Endodermal cell (in vitro differentiated cells): Measurements from ENCODE around the gene GNA12. TPM values are rescaled to one million over a fixed set of nuclear protein-coding genes. Genes with fewer than 3 reads are reported as not detected.
A peak's percentile ranks its signal among the peaks of the same experiment; 100 is the strongest.

Source experiments
- DNase-seq: peaks from one replicate; pipeline ENCODE4 v3.0.0-alpha.2; 2017
- H3K27ac ChIP-seq: 2 replicates; pipeline ENCODE4 v1.5.1; 2013; ENCODE audit warnings: mild to moderate bottlenecking, low read depth, low read length, moderate library complexity
- H3K27me3 ChIP-seq: 2 replicates; pipeline ENCODE4 v1.6.1; 2013; ENCODE audit warnings: mild to moderate bottlenecking, low read length, moderate library complexity; ENCODE audit not compliant: insufficient read depth, control insufficient read depth, poor library complexity, severe bottlenecking
- H3K36me3 ChIP-seq: 2 replicates; pipeline ENCODE4 v1.7.0; 2013; ENCODE audit warnings: mild to moderate bottlenecking, low read length, moderate library complexity; ENCODE audit not compliant: control insufficient read depth, insufficient read depth
- H3K4me1 ChIP-seq: one replicate; pipeline ENCODE4 v1.7.0; 2013; ENCODE audit warnings: low read length; ENCODE audit not compliant: control insufficient read depth, insufficient read depth
- H3K4me3 ChIP-seq: 2 replicates; pipeline ENCODE4 v1.5.1; 2013; ENCODE audit warnings: mild to moderate bottlenecking, low read length, moderate library complexity
- H3K9ac ChIP-seq: 2 replicates; pipeline ENCODE4 v1.6.1; 2013; ENCODE audit warnings: mild to moderate bottlenecking, low read length, moderate library complexity; ENCODE audit not compliant: poor library complexity, severe bottlenecking; ENCODE audit errors: extremely low read depth
- H3K9me3 ChIP-seq: 2 replicates; pipeline ENCODE4 v1.6.1; 2013; ENCODE audit warnings: mild to moderate bottlenecking, low read length, moderate library complexity; ENCODE audit not compliant: control insufficient read depth
- H3K27ac Mint-ChIP-seq: 2 replicates; pipeline ENCODE4 v1.8.0; 2020; ENCODE audit warnings: mixed read lengths
- H3K27me3 Mint-ChIP-seq: 2 replicates; pipeline ENCODE4 v1.8.0; 2021; ENCODE audit warnings: mild to moderate bottlenecking, mixed read lengths; ENCODE audit not compliant: insufficient read depth
- H3K36me3 Mint-ChIP-seq: 2 replicates; pipeline ENCODE4 v1.8.0; 2020; ENCODE audit warnings: low read depth, mixed read lengths
- H3K4me1 Mint-ChIP-seq: 2 replicates; pipeline ENCODE4 v1.8.0; 2020; ENCODE audit warnings: mixed read lengths
- H3K4me3 Mint-ChIP-seq: 2 replicates; pipeline ENCODE4 v1.8.0; 2020; ENCODE audit warnings: mild to moderate bottlenecking, moderate library complexity, mixed read lengths
- H3K9me3 Mint-ChIP-seq: 2 replicates; pipeline ENCODE4 v1.8.0; 2020; ENCODE audit warnings: mild to moderate bottlenecking, mixed read lengths
- CTCF ChIP-seq: fragments of 200-600 bp; sonication (generic); conservative IDR thresholded peaks from 2 replicates; pipeline ENCODE4 v1.5.0; 2021; ENCODE audit warnings: antibody characterized with exemption, mild to moderate bottlenecking
- WGBS, 2 experiments: methylation state at CpG; one replicate each; pipeline versions ENCODE4 v1.1.5 to v1.1.7; 2013; ENCODE audit warnings: missing lambda C conversion rate in 2 of 2, mixed read lengths in 1 of 2; ENCODE audit not compliant: insufficient coverage in 1 of 2, insufficient read length in 1 of 2; 5-methylcytosine and 5-hydroxymethylcytosine counted together
- total RNA-seq, 2 donors: library from RNA; stranded (reverse); fragmentation: NEBNext Ultra II Directional in 1 of 2; extraction: Animal tissue kit (Norgen Biotek cat#: 25700) in 1 of 2; gene quantifications; 2 replicates in 1 of 2; 3 replicates in 1 of 2; pipeline ENCODE4 v1.2.1, GENCODE V29; 2021

The GNA12 gene
- total RNA-seq, 2 donors from 2014 or later, result 55.0 to 64.7 TPM

DNA sequence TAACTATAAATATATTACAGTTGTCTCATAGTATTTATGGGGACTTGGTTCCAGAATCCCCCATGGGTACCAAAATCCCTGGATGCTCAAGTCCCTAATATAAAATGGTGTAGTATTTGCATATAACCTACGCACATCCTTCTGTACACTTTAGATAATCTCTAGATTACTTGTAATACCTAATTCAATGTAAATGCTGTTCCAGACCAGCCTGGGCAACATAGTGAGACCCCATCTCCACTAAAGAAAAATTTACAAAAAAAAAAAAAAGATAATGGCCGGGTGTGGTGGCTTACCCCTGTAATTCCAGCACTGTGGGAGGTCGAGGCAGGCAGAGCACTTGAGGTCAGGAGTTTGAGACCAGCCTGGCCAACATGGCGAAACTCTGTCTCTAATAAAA lies 17.4 kb upstream of the GNA12 start:
- no peak overlapping the region for H3K27ac ChIP-seq
- WGBS, 2 experiments, result 94 to 100% methylated on average over 2 to 4 of the region's 4 CpGs
- Mint-ChIP-seq H3K4me3 (no peak overlapping the region), H3K27me3 (peaks cover 2% of the 10 kb centered on the region), H3K4me1 (peaks cover 9% of the 10 kb centered on the region), H3K36me3 (no peaks in the 10 kb centered on the region), H3K9me3 (no peaks in the 10 kb centered on the region), H3K27ac (no peak overlapping the region)
- H3K36me3 ChIP-seq, result no peaks in the 10 kb centered on the region
- TF ChIP-seq CTCF, result no peak
- H3K9ac ChIP-seq, result no peak overlapping the region
- no peak overlapping the region for H3K4me3 ChIP-seq
- no peak for DNase-seq
- H3K27me3 ChIP-seq, result no peaks in the 10 kb centered on the region
- H3K9me3 ChIP-seq, result no peaks in the 10 kb centered on the region
- no peaks in the 10 kb centered on the region for H3K4me1 ChIP-seq

- Mint-ChIP-seq H3K9me3 (no peaks in the 10 kb centered on the region), H3K27ac (peak overlapping the region; percentile 2), H3K36me3 (no peaks in the 10 kb centered on the region), H3K27me3 (peaks cover 4% of the 10 kb centered on the region), H3K4me3 (no peak overlapping the region), H3K4me1 (peaks cover 12% of the 10 kb centered on the region)
- no peak for TF ChIP-seq CTCF
- no peak overlapping the region for H3K4me3 ChIP-seq
- no peaks in the 10 kb centered on the region for H3K9me3 ChIP-seq
- H3K27ac ChIP-seq, result peak overlapping the region; percentile 0
- no peak for DNase-seq
- no peaks in the 10 kb centered on the region for H3K27me3 ChIP-seq
- no peak overlapping the region for H3K9ac ChIP-seq
- WGBS, 2 experiments, result 85 to 90% methylated on average over 12 to 14 of the region's 14 CpGs
- H3K36me3 ChIP-seq, result no peaks in the 10 kb centered on the region
- peaks cover 3% of the 10 kb centered on the region for H3K4me1 ChIP-seq
Measured at GRCh38 chr7:2860627-2861133, 16.6 kb upstream of the GNA12 start.

DNA sequence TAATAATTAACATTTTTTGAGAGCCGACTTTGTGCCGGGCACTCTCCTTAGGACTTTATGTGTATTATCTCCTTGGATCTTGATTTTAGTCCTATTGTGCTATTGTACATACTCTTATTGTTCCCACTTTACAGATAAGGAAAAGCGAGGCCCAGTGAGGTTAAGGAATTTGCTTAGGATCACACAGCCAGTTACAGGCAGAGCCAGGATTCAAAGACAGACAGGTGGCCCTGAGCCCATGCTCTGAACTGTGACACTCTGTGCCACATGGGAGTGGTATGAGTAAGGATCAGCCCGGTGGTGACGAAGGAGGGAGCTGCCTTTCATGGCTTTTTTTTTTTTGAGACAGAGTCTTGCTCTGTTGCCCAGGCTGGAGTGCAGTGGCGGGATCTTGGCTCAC lies 15.8 kb upstream of the GNA12 start:
- WGBS, 2 experiments, result 93 to 100% methylated on average over 2 to 6 of the region's 6 CpGs

More for the DNA sequence above, 15.8 kb upstream of the GNA12 start:
- Histone ChIP-seq H3K36me3 (no peaks in the 10 kb centered on the region), H3K27ac (no peak overlapping the region), H3K9ac (no peak overlapping the region), H3K4me3 (no peak overlapping the region), H3K27me3 (no peaks in the 10 kb centered on the region), H3K4me1 (peaks cover 3% of the 10 kb centered on the region), H3K9me3 (no peaks in the 10 kb centered on the region)
- no peak overlapping the region for H3K4me3 Mint-ChIP-seq
- no peak for TF ChIP-seq CTCF
- H3K36me3 Mint-ChIP-seq, result no peaks in the 10 kb centered on the region
- H3K27me3 Mint-ChIP-seq, result peaks cover 4% of the 10 kb centered on the region
- no peak overlapping the region for H3K27ac Mint-ChIP-seq
- peaks cover 11% of the 10 kb centered on the region for H3K4me1 Mint-ChIP-seq
- DNase-seq, result no peak
- H3K9me3 Mint-ChIP-seq, result no peaks in the 10 kb centered on the region
